Measurements from ENCODE around the gene PRKCA.

GRCh38 chr17:66803474-66803951, 501.1 kb downstream of the PRKCA start:
- TF ChIP-seq, protein P1, sequence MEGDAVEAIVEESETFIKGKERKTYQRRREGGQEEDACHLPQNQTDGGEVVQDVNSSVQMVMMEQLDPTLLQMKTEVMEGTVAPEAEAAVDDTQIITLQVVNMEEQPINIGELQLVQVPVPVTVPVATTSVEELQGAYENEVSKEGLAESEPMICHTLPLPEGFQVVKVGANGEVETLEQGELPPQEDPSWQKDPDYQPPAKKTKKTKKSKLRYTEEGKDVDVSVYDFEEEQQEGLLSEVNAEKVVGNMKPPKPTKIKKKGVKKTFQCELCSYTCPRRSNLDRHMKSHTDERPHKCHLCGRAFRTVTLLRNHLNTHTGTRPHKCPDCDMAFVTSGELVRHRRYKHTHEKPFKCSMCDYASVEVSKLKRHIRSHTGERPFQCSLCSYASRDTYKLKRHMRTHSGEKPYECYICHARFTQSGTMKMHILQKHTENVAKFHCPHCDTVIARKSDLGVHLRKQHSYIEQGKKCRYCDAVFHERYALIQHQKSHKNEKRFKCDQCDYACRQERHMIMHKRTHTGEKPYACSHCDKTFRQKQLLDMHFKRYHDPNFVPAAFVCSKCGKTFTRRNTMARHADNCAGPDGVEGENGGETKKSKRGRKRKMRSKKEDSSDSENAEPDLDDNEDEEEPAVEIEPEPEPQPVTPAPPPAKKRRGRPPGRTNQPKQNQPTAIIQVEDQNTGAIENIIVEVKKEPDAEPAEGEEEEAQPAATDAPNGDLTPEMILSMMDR (IDR thresholded peaks at IDR 0.05): no peak
- TF ChIP-seq POLR2A (IDR thresholded peaks at IDR 0.05): no peak
